ENCODE measurements around the gene COQ7.

- TF ChIP-seq CTCF (IDR thresholded peaks at IDR 0.05; ENCODE audit: low read length) (no peak), EZH2 (IDR thresholded peaks at IDR 0.05; ENCODE audit: borderline replicate concordance, low read length) (no peak)
These were observed 47.1 kb downstream of the COQ7 start for GRCh38 chr16:19114359-19115147.

All from OCI-LY1 (cell line).